MCF 10A (cell line): ENCODE data around the gene TYMS. TPM values are rescaled to one million over a fixed set of nuclear protein-coding genes. Genes with fewer than 3 reads are reported as not detected.

Experiments used
- BruUV-seq: library from RNA; stranded (reverse); fragments of 400-500 nt; replicated peaks from 2 replicates; lab custom pipeline; 2021; lab: Mats Ljungman, UMichigan
- CTCF ChIA-PET: fragments of 300-600 bp; sonication (Branson Sonifier 250); formaldehyde crosslinking; extraction: SDS; loops from one replicate; lab custom pipeline; 2021; ENCODE audit warnings: antibody characterized with exemption, inconsistent platforms; lab: Yijun Ruan, JAX
- POLR2A ChIA-PET: fragments of 300-600, 350-650 bp; sonication (Branson Sonifier 250); formaldehyde crosslinking; extraction: SDS; loops from one replicate; lab custom pipeline; 2020; ENCODE audit warnings: antibody characterized with exemption, inconsistent platforms; lab: Yijun Ruan, JAX
- DNase-seq: peaks from one replicate; pipeline ENCODE4 v3.0.0-alpha.2; 2018; ENCODE audit not compliant: unreplicated experiment
- H3K27ac Mint-ChIP-seq: one replicate; pipeline ENCODE4 v1.8.0; 2022; ENCODE audit warnings: mild to moderate bottlenecking, low read depth, mixed read lengths; ENCODE audit not compliant: unreplicated experiment
- H3K27me3 Mint-ChIP-seq: one replicate; pipeline ENCODE4 v1.8.0; 2022; ENCODE audit warnings: mixed read lengths; ENCODE audit not compliant: insufficient read depth, unreplicated experiment
- H3K36me3 Mint-ChIP-seq: one replicate; pipeline ENCODE4 v1.8.0; 2022; ENCODE audit warnings: mild to moderate bottlenecking, moderate library complexity, mixed read lengths; ENCODE audit not compliant: insufficient read depth, unreplicated experiment
- H3K4me1 Mint-ChIP-seq: one replicate; pipeline ENCODE4 v1.8.0; 2022; ENCODE audit warnings: mixed read lengths; ENCODE audit not compliant: insufficient read depth, unreplicated experiment
- H3K4me3 Mint-ChIP-seq: one replicate; pipeline ENCODE4 v1.8.0; 2022; ENCODE audit warnings: mild to moderate bottlenecking, moderate library complexity, mixed read lengths; ENCODE audit not compliant: unreplicated experiment
- H3K9me3 Mint-ChIP-seq: one replicate; pipeline ENCODE4 v1.8.0; 2022; ENCODE audit warnings: mixed read lengths; ENCODE audit not compliant: unreplicated experiment
- intact Hi-C: fragments of 100-400 bp; cut with micrococcal nuclease; formaldehyde crosslinking; loops from 2 replicates; pipeline ENCODE4 v1.14.1; 2022
- total RNA-seq: library from RNA; stranded (reverse); gene quantifications from 2 replicates; pipeline ENCODE4 v1.2.3, GENCODE V29; 2022
- TF ChIP-seq, protein P1 (sequence below): fragments of 200-600 bp; IDR thresholded peaks from one replicate; pipeline ENCODE4 v1.8.0; 2022; ENCODE audit warnings: antibody characterized with exemption, mild to moderate bottlenecking; ENCODE audit not compliant: unreplicated experiment

The TYMS gene
- total RNA-seq, 1 experiment from 2014 or later, result 57.0 TPM

- CTCF ChIA-PET, result interaction anchor here (0.8 to 1.4 kb wide), 5 partner anchors 22 to 190 kb away, joined by 3 to 4 read pairs (median 3); no protein-coding TSS in a partner anchor
- Mint-ChIP-seq H3K4me1 (no peaks in the 10 kb centered on the region), H3K27ac (no peak overlapping the region), H3K9me3 (no peaks in the 10 kb centered on the region), H3K27me3 (no peaks in the 10 kb centered on the region), H3K4me3 (no peak overlapping the region), H3K36me3 (no peaks in the 10 kb centered on the region)
- no peak for DNase-seq
- BruUV-seq, result no TSS peak
- TF ChIP-seq, protein P1, sequence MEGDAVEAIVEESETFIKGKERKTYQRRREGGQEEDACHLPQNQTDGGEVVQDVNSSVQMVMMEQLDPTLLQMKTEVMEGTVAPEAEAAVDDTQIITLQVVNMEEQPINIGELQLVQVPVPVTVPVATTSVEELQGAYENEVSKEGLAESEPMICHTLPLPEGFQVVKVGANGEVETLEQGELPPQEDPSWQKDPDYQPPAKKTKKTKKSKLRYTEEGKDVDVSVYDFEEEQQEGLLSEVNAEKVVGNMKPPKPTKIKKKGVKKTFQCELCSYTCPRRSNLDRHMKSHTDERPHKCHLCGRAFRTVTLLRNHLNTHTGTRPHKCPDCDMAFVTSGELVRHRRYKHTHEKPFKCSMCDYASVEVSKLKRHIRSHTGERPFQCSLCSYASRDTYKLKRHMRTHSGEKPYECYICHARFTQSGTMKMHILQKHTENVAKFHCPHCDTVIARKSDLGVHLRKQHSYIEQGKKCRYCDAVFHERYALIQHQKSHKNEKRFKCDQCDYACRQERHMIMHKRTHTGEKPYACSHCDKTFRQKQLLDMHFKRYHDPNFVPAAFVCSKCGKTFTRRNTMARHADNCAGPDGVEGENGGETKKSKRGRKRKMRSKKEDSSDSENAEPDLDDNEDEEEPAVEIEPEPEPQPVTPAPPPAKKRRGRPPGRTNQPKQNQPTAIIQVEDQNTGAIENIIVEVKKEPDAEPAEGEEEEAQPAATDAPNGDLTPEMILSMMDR, result no peak
- intact Hi-C loops, result no loop called here
- POLR2A ChIA-PET, result interaction anchor here (0.6 to 1.6 kb wide), 3 partner anchors 9 to 164 kb away, joined by 3 read pairs; partner anchors contain the start of gene TYMS
These were observed 8.1 kb upstream of the TYMS start for GRCh38 chr18:649341-649740.

- no peaks in the 10 kb centered on the region for H3K9me3 Mint-ChIP-seq
- ChIA-PET CTCF (no interaction called here), POLR2A (no interaction called here)
- H3K36me3 Mint-ChIP-seq, result no peaks in the 10 kb centered on the region
- no TSS peak for BruUV-seq
- no peak overlapping the region for H3K27ac Mint-ChIP-seq
- no peak overlapping the region for H3K4me3 Mint-ChIP-seq
- no peak for DNase-seq
- intact Hi-C loops, result no loop called here
- no peaks in the 10 kb centered on the region for H3K4me1 Mint-ChIP-seq
- TF ChIP-seq, protein P1, result no peak
- no peaks in the 10 kb centered on the region for H3K27me3 Mint-ChIP-seq
These were observed 7.0 kb upstream of the TYMS start for GRCh38 chr18:650428-650858.

- ChIA-PET CTCF (interaction anchor here (0.5 to 0.9 kb wide), 2 partner anchors 10 to 172 kb away, joined by 3 read pairs; no protein-coding TSS in a partner anchor), POLR2A (interaction anchor here (0.6 kb wide), 1 partner anchor 390 kb away, joined by 3 read pairs; no protein-coding TSS in a partner anchor)
- H3K36me3 Mint-ChIP-seq, result no peaks in the 10 kb centered on the region
- DNase-seq, result no peak
- no peak overlapping the region for H3K27ac Mint-ChIP-seq
- no peaks in the 10 kb centered on the region for H3K4me1 Mint-ChIP-seq
- TF ChIP-seq, protein P1, result no peak
- H3K4me3 Mint-ChIP-seq, result no peak overlapping the region
- BruUV-seq, result no TSS peak
- no peaks in the 10 kb centered on the region for H3K27me3 Mint-ChIP-seq
- H3K9me3 Mint-ChIP-seq, result no peaks in the 10 kb centered on the region
- intact Hi-C loops, result no loop called here
These were observed 5.3 kb upstream of the TYMS start for GRCh38 chr18:652131-652530.

DNA sequence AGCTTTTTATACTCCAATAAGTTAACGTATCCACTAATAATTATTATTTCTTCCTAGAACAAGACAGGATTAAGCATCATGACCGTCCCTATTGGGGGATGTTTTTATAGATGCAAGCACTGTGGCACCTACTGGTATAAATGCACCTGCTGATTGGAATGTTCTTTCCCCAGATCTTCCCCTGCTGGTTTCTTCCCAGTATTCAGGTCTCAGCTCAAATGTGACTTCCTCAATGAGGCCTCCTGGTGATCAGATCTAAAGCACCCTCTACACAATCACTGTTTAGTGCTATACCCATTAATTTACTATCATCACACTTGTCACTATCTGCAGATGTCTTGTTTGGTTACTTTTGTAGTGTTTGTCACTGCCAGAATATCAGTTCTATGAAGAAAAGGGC, 3.9 kb upstream of the TYMS start:
- H3K36me3 Mint-ChIP-seq, result no peaks in the 10 kb centered on the region
- no peak for DNase-seq
- ChIA-PET CTCF (interaction anchor here (0.7 to 1.9 kb wide), 3 partner anchors 28 to 185 kb away, joined by 3 to 9 read pairs (median 6); no protein-coding TSS in a partner anchor), POLR2A (interaction anchor here (0.9 to 1.6 kb wide), 2 partner anchors 11 to 385 kb away, joined by 3 to 4 read pairs; no protein-coding TSS in a partner anchor)
- intact Hi-C loops, result no loop called here
- no peaks in the 10 kb centered on the region for H3K27me3 Mint-ChIP-seq
- H3K4me1 Mint-ChIP-seq, result no peaks in the 10 kb centered on the region
- TF ChIP-seq, protein P1, result no peak
- no peak overlapping the region for H3K27ac Mint-ChIP-seq
- H3K4me3 Mint-ChIP-seq, result no peak overlapping the region
- H3K9me3 Mint-ChIP-seq, result no peaks in the 10 kb centered on the region
- BruUV-seq, result no TSS peak
